Measurements from ENCODE around the gene MPZL1.

The MPZL1 gene

DNA sequence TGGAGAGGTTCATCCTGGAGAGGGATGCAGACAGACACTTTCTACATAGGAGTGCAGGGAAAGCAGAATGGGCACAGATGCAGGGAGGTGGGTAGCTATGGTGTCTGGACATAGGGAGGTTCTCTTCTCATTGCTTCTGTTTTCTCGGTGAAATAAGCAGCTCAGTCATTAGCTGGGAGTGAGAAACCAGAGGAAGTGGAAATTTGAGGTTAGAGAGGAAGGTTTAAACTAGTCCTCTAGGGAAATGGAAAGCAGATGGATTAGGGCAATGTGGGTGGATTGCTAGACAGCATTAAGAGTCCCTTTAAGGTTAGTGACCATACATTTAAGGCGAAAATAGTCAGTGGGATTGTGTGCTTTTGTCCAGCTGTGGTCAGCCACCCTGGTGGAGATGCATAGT lies 39.6 kb downstream of the MPZL1 start:
- Histone ChIP-seq H3K4me3 (ENCODE audit: low read length) (no peak overlapping the region), H3K9ac (ENCODE audit: low read length) (no peak overlapping the region), H3K27me3 (ENCODE audit: control insufficient read depth, insufficient read depth, low read length) (no peaks in the 10 kb centered on the region), H3K4me1 (ENCODE audit: control insufficient read depth, insufficient read depth, low read length) (peaks cover 17% of the 10 kb centered on the region), H3K9me3 (ENCODE audit: control insufficient read depth, low read length) (no peaks in the 10 kb centered on the region), H3K36me3 (ENCODE audit: control insufficient read depth, insufficient read depth, low read length) (no peaks in the 10 kb centered on the region)

DNA sequence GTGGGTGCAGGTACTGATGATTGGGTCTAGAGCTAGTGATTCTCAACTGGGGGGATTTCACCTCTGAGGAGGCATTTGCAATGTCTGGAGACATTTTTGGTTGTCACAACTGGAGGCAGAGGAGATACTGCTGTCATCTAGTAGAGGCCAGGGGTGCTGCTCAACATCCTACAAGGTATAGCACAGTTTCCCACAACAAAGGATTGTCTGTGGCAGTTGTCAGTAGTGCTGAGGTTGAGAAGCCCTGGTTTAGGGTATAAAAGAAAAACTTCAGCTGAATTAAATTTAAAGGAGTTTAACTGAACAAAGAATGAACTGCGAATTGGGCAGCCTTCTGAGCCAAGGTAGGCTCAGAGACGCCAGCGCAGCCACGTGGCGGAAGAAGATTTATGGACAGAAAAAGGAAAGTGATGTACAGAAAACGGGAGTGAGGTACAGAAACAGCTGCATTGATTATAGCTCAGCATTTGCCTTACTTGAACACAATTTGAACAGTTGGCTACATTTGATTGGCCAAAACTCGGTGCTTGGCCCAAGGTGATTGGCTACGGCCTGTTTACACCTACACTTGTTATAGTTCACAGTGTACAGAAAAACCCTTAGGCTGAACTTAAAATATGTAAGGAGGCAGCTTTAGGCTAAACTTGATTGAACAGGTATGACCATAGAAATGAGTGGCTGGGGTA lies 40.4 kb downstream of the MPZL1 start:
- H3K4me1 ChIP-seq (ENCODE audit: control insufficient read depth, insufficient read depth, low read length): peaks cover 9% of the 10 kb centered on the region
- no peak overlapping the region for H3K4me3 ChIP-seq (ENCODE audit: low read length)
- H3K36me3 ChIP-seq (ENCODE audit: control insufficient read depth, insufficient read depth, low read length): no peaks in the 10 kb centered on the region
- H3K9me3 ChIP-seq (ENCODE audit: control insufficient read depth, low read length): no peaks in the 10 kb centered on the region
- H3K9ac ChIP-seq (ENCODE audit: low read length): no peak overlapping the region
- no peaks in the 10 kb centered on the region for H3K27me3 ChIP-seq (ENCODE audit: control insufficient read depth, insufficient read depth, low read length)

DNA sequence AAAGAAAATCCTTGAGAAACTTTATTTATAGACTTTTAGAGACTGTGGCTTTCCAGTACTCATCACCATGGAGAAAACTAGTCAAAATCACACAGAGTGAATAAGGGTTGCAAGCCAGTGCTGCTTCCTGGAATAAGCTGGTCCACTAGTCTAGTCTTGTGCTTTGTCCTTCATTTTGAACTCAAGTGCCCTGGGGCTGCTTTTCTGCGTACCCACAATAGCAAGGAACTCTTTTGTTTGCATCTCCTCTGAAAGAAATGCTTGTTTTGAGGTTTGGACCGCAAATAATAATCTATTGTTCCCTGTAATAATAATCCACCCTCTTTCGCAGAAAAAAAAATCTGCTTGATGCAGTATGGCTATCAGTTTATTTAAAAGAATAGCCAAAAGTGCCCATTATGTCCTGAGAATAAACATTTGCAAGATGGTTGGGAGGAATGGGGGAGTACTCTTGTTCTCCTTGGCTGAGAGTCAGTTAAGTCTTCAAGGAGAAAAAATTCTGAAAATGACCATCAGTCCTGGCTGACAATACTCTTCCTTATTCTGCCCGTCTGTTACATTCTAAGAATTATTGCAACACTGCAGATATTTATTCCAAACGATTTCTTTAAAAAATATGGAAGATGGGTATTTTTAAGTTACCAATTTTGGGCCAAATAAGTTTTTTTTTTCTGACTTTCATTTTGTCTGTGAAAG lies 41.9 kb downstream of the MPZL1 start:
- Histone ChIP-seq H3K9ac (ENCODE audit: low read length) (no peak overlapping the region), H3K4me3 (ENCODE audit: low read length) (no peak overlapping the region), H3K36me3 (ENCODE audit: control insufficient read depth, insufficient read depth, low read length) (no peaks in the 10 kb centered on the region), H3K4me1 (ENCODE audit: control insufficient read depth, insufficient read depth, low read length) (peaks cover 4% of the 10 kb centered on the region), H3K9me3 (ENCODE audit: control insufficient read depth, low read length) (no peaks in the 10 kb centered on the region), H3K27me3 (ENCODE audit: control insufficient read depth, insufficient read depth, low read length) (no peaks in the 10 kb centered on the region)

DNA sequence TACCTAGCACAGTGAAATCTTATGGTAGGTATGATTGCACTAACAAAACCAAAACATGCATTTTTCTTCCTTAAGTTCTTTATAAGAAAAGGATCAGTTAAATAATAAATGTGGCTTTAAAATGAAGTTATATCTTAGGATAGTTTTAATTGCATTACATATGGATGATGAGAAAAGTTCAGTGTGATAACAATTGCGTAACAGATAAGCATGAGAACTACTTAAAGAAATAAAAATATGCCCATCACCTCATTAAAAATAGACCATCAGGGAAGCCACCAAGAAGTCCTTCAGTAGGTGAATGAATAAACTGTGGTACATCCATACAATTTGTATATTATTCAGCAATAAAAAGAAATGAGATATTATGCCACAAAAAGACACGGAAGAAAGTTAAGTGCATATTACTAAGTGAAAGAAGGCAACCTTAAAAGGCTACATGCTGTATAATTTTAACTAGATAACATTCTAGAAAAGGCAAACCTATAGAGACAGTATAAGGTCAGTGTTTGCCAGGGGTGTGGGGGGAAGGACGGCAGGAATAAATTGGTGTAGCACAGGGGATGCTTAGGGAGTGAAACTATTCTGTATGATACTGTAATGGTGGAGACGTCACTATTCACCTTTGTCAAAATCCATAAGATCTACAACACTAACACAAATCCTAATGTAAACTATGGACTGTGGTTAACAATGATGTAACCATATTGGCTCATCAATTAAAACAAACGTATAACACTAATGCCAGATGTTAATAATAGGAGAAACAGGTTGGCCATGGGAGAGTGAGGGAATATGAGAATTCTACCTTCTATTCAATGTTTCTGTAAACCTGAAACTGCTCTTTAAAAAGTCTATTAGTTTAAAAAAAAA lies 42.9 kb downstream of the MPZL1 start:
- Histone ChIP-seq H3K4me3 (ENCODE audit: low read length) (no peak overlapping the region), H3K27me3 (ENCODE audit: control insufficient read depth, insufficient read depth, low read length) (no peaks in the 10 kb centered on the region), H3K4me1 (ENCODE audit: control insufficient read depth, insufficient read depth, low read length) (peaks cover 4% of the 10 kb centered on the region), H3K9ac (ENCODE audit: low read length) (no peak overlapping the region), H3K36me3 (ENCODE audit: control insufficient read depth, insufficient read depth, low read length) (no peaks in the 10 kb centered on the region), H3K9me3 (ENCODE audit: control insufficient read depth, low read length) (no peaks in the 10 kb centered on the region)

DNA sequence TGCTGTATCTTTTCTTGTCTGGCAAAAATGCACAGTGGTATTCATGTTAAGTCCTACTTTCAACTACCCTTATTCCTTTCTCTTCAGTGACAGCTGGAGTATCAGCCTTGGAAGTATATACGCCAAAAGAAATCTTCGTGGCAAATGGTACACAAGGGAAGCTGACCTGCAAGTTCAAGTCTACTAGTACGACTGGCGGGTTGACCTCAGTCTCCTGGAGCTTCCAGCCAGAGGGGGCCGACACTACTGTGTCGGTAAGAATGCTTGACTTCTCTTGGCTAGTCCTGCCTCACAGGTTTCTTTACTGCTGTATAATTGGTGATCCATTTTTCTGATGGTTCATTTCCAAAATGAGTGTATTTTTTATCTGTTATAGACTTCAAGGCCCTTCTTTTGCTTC lies 43.7 kb downstream of the MPZL1 start:
- Histone ChIP-seq H3K9ac (ENCODE audit: low read length) (no peak overlapping the region), H3K27me3 (ENCODE audit: control insufficient read depth, insufficient read depth, low read length) (no peaks in the 10 kb centered on the region), H3K4me1 (ENCODE audit: control insufficient read depth, insufficient read depth, low read length) (peaks cover 4% of the 10 kb centered on the region), H3K36me3 (ENCODE audit: control insufficient read depth, insufficient read depth, low read length) (no peaks in the 10 kb centered on the region), H3K9me3 (ENCODE audit: control insufficient read depth, low read length) (no peaks in the 10 kb centered on the region), H3K4me3 (ENCODE audit: low read length) (no peak overlapping the region)

DNA sequence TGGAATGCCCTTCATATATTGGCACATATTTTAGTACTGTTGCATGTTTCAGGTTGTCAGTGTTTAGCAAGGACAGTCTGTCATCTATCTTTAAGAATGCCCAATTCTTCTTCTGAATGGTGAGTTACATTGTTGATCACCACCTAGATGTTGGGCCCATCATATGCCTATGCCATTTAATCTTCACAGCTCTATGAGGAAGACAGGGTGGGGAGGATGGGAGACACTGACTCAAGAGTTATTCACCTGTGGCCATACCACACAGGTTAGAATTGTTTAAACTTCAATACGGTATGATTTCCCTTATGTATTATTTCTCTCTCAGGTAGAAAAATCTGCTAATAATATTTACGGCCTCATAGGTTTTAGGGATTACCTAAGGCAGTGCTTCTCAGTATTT lies 44.8 kb downstream of the MPZL1 start:
- H3K9me3 ChIP-seq (ENCODE audit: control insufficient read depth, low read length): no peaks in the 10 kb centered on the region
- H3K4me3 ChIP-seq (ENCODE audit: low read length): no peak overlapping the region
- no peak overlapping the region for H3K9ac ChIP-seq (ENCODE audit: low read length)
- peaks cover 4% of the 10 kb centered on the region for H3K4me1 ChIP-seq (ENCODE audit: control insufficient read depth, insufficient read depth, low read length)
- no peaks in the 10 kb centered on the region for H3K36me3 ChIP-seq (ENCODE audit: control insufficient read depth, insufficient read depth, low read length)
- H3K27me3 ChIP-seq (ENCODE audit: control insufficient read depth, insufficient read depth, low read length): no peaks in the 10 kb centered on the region

DNA sequence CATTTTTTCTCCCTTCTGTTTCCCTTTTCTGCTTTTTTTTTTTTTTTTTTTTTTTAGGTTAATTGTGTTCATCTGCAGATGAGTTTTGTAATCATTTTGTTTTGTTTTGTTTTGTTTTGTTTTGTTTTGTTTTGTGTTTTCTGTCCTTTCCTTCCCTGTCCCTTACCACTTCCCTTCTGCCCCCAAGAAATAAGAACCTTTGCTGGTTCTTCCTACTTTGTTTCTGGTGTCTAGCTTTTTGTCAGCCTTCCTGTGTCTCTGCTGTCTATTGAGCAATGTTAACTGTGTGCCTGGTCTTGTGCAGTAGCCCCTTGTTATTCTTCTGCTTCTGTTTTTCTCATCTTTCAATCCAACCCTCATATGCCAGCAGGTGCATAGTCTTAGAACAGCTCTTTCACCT lies 46.0 kb downstream of the MPZL1 start:
- H3K36me3 ChIP-seq (ENCODE audit: control insufficient read depth, insufficient read depth, low read length): no peaks in the 10 kb centered on the region
- H3K4me3 ChIP-seq (ENCODE audit: low read length): no peak overlapping the region
- H3K4me1 ChIP-seq (ENCODE audit: control insufficient read depth, insufficient read depth, low read length): peaks cover 4% of the 10 kb centered on the region
- H3K27me3 ChIP-seq (ENCODE audit: control insufficient read depth, insufficient read depth, low read length): no peaks in the 10 kb centered on the region
- no peak overlapping the region for H3K9ac ChIP-seq (ENCODE audit: low read length)
- H3K9me3 ChIP-seq (ENCODE audit: control insufficient read depth, low read length): no peaks in the 10 kb centered on the region

DNA sequence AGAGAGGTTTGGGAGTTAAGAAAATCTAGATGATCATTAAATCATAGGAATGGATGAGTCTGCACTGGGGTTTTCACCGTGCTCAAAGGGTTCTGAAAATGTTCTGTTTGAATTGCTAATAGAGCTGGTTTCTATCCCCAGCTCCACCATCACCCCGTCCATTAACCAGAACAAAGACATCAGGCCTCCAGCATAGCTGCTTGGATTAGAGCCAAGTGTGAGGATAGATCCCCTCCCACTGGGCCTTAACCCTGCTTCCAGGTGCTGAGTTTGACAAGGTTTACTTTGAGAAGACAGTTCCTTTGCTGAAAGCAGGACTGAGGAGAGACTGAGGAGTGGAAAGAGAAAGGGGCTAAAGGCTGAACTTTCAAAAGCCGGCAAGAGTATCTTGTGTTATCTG lies 48.3 kb downstream of the MPZL1 start:
- Histone ChIP-seq H3K9ac (ENCODE audit: low read length) (no peak overlapping the region), H3K9me3 (ENCODE audit: control insufficient read depth, low read length) (no peaks in the 10 kb centered on the region), H3K36me3 (ENCODE audit: control insufficient read depth, insufficient read depth, low read length) (no peaks in the 10 kb centered on the region), H3K27me3 (ENCODE audit: control insufficient read depth, insufficient read depth, low read length) (no peaks in the 10 kb centered on the region), H3K4me1 (ENCODE audit: control insufficient read depth, insufficient read depth, low read length) (no peaks in the 10 kb centered on the region), H3K4me3 (ENCODE audit: low read length) (no peak overlapping the region)

DNA sequence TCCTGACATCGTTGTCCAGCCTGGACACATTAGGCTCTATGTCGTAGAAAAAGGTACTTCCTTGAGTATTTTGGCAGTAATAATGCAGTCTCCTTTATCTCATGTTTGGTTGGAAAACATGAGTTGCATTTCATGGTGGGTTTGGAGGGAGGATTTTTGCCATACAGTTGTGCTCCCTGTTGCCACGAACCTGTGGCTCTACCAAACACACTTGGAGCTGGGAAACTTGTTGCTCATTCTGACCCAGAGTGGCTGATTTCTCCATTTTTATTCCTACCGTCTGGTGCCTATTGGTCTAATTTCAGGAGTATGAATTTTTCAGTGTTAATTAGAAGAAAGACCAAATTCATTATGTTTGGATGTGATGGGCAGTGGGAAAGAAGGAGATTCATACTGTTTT lies 50.7 kb downstream of the MPZL1 start:
- H3K27me3 ChIP-seq (ENCODE audit: control insufficient read depth, insufficient read depth, low read length): no peaks in the 10 kb centered on the region
- no peaks in the 10 kb centered on the region for H3K4me1 ChIP-seq (ENCODE audit: control insufficient read depth, insufficient read depth, low read length)
- no peaks in the 10 kb centered on the region for H3K36me3 ChIP-seq (ENCODE audit: control insufficient read depth, insufficient read depth, low read length)
- H3K9ac ChIP-seq (ENCODE audit: low read length): no peak overlapping the region
- H3K4me3 ChIP-seq (ENCODE audit: low read length): no peak overlapping the region
- H3K9me3 ChIP-seq (ENCODE audit: control insufficient read depth, low read length): no peaks in the 10 kb centered on the region

DNA sequence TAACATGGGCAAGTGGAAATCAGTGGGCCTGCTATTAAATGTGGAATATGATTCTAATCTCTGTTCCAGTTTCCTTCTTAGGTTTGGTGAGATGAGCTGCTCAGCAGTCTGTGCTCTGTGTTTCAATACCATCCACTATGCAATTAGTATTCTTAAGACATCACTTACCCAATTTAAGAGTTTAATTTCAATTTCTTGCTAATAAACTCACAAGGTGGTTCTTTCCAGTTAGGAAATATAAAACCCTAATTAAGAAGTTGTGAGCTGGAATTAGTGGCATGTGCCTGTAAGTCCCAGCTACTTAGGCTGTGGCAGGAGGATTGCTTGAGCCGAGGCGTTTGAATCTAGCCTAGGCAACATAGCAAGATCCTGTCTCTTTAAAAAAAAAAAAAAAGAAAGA lies 51.7 kb downstream of the MPZL1 start:
- H3K9ac ChIP-seq (ENCODE audit: low read length): no peak overlapping the region
- H3K4me1 ChIP-seq (ENCODE audit: control insufficient read depth, insufficient read depth, low read length): no peaks in the 10 kb centered on the region
- no peaks in the 10 kb centered on the region for H3K27me3 ChIP-seq (ENCODE audit: control insufficient read depth, insufficient read depth, low read length)
- H3K36me3 ChIP-seq (ENCODE audit: control insufficient read depth, insufficient read depth, low read length): no peaks in the 10 kb centered on the region
- no peaks in the 10 kb centered on the region for H3K9me3 ChIP-seq (ENCODE audit: control insufficient read depth, low read length)
- H3K4me3 ChIP-seq (ENCODE audit: low read length): no peak overlapping the region

DNA sequence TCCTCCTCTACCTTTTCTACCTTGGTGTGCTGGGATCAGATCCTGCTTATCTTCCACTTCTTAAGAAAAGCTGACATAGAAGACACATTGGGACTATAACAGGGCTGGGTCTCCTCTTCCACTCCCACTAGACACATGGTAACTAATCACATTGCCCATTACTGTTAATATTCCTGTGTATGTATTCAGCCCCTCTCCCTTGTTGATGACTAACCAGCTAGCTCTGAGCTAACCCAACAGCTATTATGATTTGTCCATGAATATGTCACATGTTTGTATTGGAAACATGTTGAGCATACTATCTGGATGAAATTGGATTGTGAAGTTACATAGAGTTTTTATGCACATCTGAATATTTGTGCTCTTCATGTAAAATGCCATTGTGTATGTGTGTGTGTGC lies 52.9 kb downstream of the MPZL1 start:
- Histone ChIP-seq H3K9me3 (ENCODE audit: control insufficient read depth, low read length) (no peaks in the 10 kb centered on the region), H3K36me3 (ENCODE audit: control insufficient read depth, insufficient read depth, low read length) (no peaks in the 10 kb centered on the region), H3K4me3 (ENCODE audit: low read length) (no peak overlapping the region), H3K4me1 (ENCODE audit: control insufficient read depth, insufficient read depth, low read length) (no peaks in the 10 kb centered on the region), H3K9ac (ENCODE audit: low read length) (no peak overlapping the region), H3K27me3 (ENCODE audit: control insufficient read depth, insufficient read depth, low read length) (no peaks in the 10 kb centered on the region)

DNA sequence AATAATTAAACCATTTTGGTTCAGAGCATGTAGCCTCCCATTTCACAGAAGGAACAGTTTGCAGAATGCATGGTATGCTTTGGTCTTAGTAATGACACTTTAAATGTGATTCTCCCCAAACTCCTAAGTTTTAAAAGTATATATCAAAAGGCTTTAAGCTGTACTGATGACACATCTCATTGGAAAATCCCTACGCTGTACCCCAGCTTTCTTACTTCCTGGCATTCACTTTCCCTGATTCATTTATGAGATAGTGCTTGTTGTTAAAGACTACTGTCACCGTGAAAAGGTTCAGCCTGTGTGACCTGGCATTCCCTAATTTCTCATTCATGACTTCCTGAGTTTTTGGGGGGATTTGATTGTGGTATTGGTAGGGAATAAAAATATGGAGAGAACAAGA lies 53.4 kb downstream of the MPZL1 start:
- Histone ChIP-seq H3K4me3 (ENCODE audit: low read length) (no peak overlapping the region), H3K36me3 (ENCODE audit: control insufficient read depth, insufficient read depth, low read length) (no peaks in the 10 kb centered on the region), H3K27me3 (ENCODE audit: control insufficient read depth, insufficient read depth, low read length) (no peaks in the 10 kb centered on the region), H3K9ac (ENCODE audit: low read length) (no peak overlapping the region), H3K9me3 (ENCODE audit: control insufficient read depth, low read length) (no peaks in the 10 kb centered on the region), H3K4me1 (ENCODE audit: control insufficient read depth, insufficient read depth, low read length) (no peaks in the 10 kb centered on the region)
